ENCODE results near the gene ETFB.

ETFB gene

GRCh38 chr19:51295382-51296126, 70.6 kb downstream of the ETFB start:
- no peak for FAIRE-seq

More at GRCh38 chr19:51295382-51296126, 70.6 kb downstream of the ETFB start:
- DNase-seq (ENCODE audit: low spot score): no peak
